HG02610 (cell line): ENCODE measurements around the gene YPEL1.
"Not testable (repeated sequence)": the region's sequence is repeated elsewhere in the genome, so short reads cannot be mapped to it uniquely, and the experiment has no call there.

Source experiments
- ATAC-seq: cut with Tn5 transposase; IDR thresholded peaks from one replicate; pipeline ENCODE4 v1.9.1; 2021; ENCODE audit warnings: mild to moderate bottlenecking, moderate library complexity; ENCODE audit not compliant: unreplicated experiment

Gene YPEL1

GRCh38 chr22:21701384-21701971 is 34.1 kb downstream of the YPEL1 start:
- no peak for ATAC-seq

- no peak for ATAC-seq
These were observed 34.8 kb downstream of the YPEL1 start for GRCh38 chr22:21700822-21701221.

GRCh38 chr22:21699643-21700042 is 36.0 kb downstream of the YPEL1 start:
- no peak for ATAC-seq

- no peak for ATAC-seq
These were observed 36.9 kb downstream of the YPEL1 start for GRCh38 chr22:21698430-21699329.

- no peak for ATAC-seq
These were observed 37.7 kb downstream of the YPEL1 start for GRCh38 chr22:21697880-21698279.

- no peak for ATAC-seq
These were observed 38.4 kb downstream of the YPEL1 start for GRCh38 chr22:21697021-21697771.

GRCh38 chr22:21696115-21696514 is 39.5 kb downstream of the YPEL1 start:
- ATAC-seq = no peak

- ATAC-seq = no peak
These were observed 40.0 kb downstream of the YPEL1 start for GRCh38 chr22:21695430-21696085.

- no peak for ATAC-seq
These were observed 40.7 kb downstream of the YPEL1 start for GRCh38 chr22:21694795-21695429.

- no peak for ATAC-seq
These were observed 41.2 kb downstream of the YPEL1 start for GRCh38 chr22:21694394-21694793.

- no peak for ATAC-seq
These were observed 41.6 kb downstream of the YPEL1 start for GRCh38 chr22:21693999-21694341.

- no peak for ATAC-seq
These were observed 42.1 kb downstream of the YPEL1 start for GRCh38 chr22:21693333-21693998.

- ATAC-seq = not testable (repeated sequence)
These were observed 42.7 kb downstream of the YPEL1 start for GRCh38 chr22:21692856-21693255.

GRCh38 chr22:21691816-21692215 is 43.8 kb downstream of the YPEL1 start:
- ATAC-seq = no peak

- ATAC-seq = no peak
These were observed 45.2 kb downstream of the YPEL1 start for GRCh38 chr22:21690401-21690801.

- ATAC-seq = no peak
These were observed 46.8 kb downstream of the YPEL1 start for GRCh38 chr22:21688706-21689381.

GRCh38 chr22:21688341-21688705 is 47.3 kb downstream of the YPEL1 start:
- no peak for ATAC-seq

GRCh38 chr22:21687685-21688259 is 47.8 kb downstream of the YPEL1 start:
- ATAC-seq = no peak

GRCh38 chr22:21686634-21687393 is 48.8 kb downstream of the YPEL1 start:
- no peak for ATAC-seq
